T-helper 1 cell treated with Interleukin-12 subunit alpha and Interleukin-12 subunit beta and Interleukin-4 antibody, amounts not matched to agents 30 μg/mL and 1 μg/mL, for 36 hours (primary cell): ENCODE measurements around the gene EEF1G.
"Not testable (repeated sequence)": the region's sequence is repeated elsewhere in the genome, so short reads cannot be mapped to it uniquely, and the experiment has no call there.

Source experiments
- H3K27ac Mint-ChIP-seq: one replicate; pipeline ENCODE4 v1.8.0; 2021; ENCODE audit warnings: mild to moderate bottlenecking, mixed read lengths
- H3K27me3 Mint-ChIP-seq: one replicate; pipeline ENCODE4 v1.8.0; 2021; ENCODE audit warnings: low read depth, mixed read lengths
- H3K36me3 Mint-ChIP-seq: one replicate; pipeline ENCODE4 v1.8.0; 2021; ENCODE audit warnings: low read depth, mixed read lengths
- H3K4me1 Mint-ChIP-seq: one replicate; pipeline ENCODE4 v1.8.0; 2021; ENCODE audit warnings: low read depth, mixed read lengths
- H3K4me3 Mint-ChIP-seq: one replicate; pipeline ENCODE4 v1.8.0; 2021; ENCODE audit warnings: mild to moderate bottlenecking, moderate library complexity, mixed read lengths
- H3K9me3 Mint-ChIP-seq: one replicate; pipeline ENCODE4 v1.8.0; 2021; ENCODE audit warnings: mixed read lengths

EEF1G gene

DNA sequence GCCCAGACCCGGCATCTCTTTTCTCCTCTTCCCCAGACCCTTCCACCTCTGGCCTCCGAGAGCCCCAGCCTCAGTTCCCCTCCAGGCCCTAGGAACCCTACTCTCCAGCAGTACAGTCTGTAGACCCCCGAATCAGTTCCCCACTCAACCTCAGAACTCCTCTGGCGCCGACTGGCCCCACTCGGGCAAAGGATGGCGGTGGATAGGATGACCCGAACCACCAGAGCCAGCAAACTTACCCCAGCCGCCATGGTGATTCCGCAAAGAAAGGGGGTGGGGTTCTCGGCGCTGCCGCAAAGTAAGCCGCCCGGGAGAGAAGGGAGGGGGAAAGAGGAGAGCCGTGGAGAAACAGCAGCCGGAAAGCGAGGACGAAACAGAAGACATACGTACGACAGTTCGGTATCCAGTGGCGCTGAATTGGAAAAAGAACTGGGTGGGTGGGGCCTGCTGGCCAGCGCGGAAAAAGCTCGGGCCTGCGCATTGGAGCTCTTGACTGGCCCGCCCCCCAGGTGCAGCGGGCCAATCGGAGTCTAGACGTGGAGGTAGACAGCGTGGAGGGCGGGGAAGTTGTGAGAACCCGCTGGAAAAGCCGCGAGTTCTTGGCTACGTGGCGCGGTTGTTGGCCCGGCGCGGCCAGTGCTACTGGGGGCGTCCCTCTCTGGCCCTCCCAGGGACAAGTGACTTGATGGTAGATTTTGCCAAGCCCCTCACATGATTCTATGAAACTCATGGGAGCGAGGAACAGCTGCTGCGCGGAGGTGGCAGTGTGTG lies at the start of gene EEF1G:
EEF1G (minus strand) TSS at position 300 of the 771 bp plus-strand sequence; CDS start at position 251, 49 bp downstream.
- H3K36me3 Mint-ChIP-seq: peaks cover 48% of the 10 kb centered on the region
- H3K27ac Mint-ChIP-seq: peak within 1 kb of the TSS; percentile 92
- peak within 1 kb of the TSS; percentile 100 for H3K4me3 Mint-ChIP-seq
- H3K9me3 Mint-ChIP-seq: no peaks in the 10 kb centered on the region
- no peaks in the 10 kb centered on the region for H3K27me3 Mint-ChIP-seq
- H3K4me1 Mint-ChIP-seq: peaks cover 44% of the 10 kb centered on the region

GRCh38 chr11:62622476-62623089 lies 48.9 kb upstream of the EEF1G start:
- peak overlapping the region; percentile 81 for H3K4me3 Mint-ChIP-seq
- H3K9me3 Mint-ChIP-seq: no peaks in the 10 kb centered on the region
- H3K27ac Mint-ChIP-seq: peak overlapping the region; percentile 97
- peaks cover 22% of the 10 kb centered on the region for H3K4me1 Mint-ChIP-seq
- H3K27me3 Mint-ChIP-seq: no peaks in the 10 kb centered on the region
- peaks cover 38% of the 10 kb centered on the region for H3K36me3 Mint-ChIP-seq

DNA sequence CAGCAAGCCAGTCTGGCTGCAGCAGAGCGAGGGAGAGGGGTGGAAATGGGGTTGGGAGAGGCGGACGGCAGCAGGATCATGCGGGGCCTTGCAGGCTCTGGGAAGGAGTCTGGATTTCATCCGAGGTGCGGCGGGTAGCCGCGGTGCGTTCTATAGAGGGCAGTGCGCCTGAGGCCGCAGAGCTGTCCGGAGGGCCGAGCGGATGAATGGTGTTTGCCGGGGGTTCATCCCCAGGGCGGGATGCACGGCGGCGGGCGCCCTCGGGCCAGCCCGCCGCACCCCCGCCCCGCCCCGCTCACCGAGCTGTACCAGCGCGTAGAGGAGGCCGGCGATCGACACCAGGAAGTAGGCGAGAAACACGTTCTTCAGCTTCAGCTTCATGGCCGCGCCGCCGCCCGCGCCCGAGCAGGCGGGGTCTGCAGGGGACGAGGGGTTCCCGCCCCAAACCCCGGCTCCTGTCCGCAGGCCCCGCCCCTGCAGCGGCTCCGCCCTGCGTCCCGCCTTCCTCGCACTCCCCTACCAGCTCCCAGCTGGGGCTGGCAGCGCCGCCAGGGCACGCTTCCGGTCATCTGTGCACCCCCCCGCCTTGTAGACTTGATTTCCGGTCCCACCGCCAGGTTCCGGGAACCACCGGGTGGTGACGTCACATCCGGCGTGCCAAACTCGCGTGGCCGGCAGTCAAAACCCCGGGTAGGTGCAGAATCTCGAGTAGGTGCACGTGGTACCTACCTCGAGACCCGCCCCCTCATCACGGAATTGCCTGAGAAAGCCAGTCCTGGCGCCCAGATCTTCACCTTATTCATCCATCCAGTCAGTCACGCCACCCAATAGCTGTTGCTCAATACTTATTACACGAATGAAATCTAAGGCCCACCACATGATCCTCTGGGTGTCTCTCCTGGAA lies 48.1 kb upstream of the EEF1G start, which contains the start of gene B3GAT3:
B3GAT3 (minus strand) TSS at position 420 of the 904 bp plus-strand sequence; CDS start at position 381, 39 bp downstream.
- no peaks in the 10 kb centered on the region for H3K27me3 Mint-ChIP-seq
- no peaks in the 10 kb centered on the region for H3K9me3 Mint-ChIP-seq
- peaks cover 22% of the 10 kb centered on the region for H3K4me1 Mint-ChIP-seq
- H3K36me3 Mint-ChIP-seq: peaks cover 36% of the 10 kb centered on the region
- peak within 1 kb of the TSS; percentile 90 for H3K4me3 Mint-ChIP-seq
- peak within 1 kb of the TSS; percentile 99 for H3K27ac Mint-ChIP-seq

GRCh38 chr11:62621027-62621566 lies 47.4 kb upstream of the EEF1G start:
- H3K9me3 Mint-ChIP-seq: no peaks in the 10 kb centered on the region
- peaks cover 29% of the 10 kb centered on the region for H3K36me3 Mint-ChIP-seq
- peak overlapping the region; percentile 99 for H3K27ac Mint-ChIP-seq
- H3K4me3 Mint-ChIP-seq: peak overlapping the region; percentile 90
- H3K4me1 Mint-ChIP-seq: peaks cover 22% of the 10 kb centered on the region
- no peaks in the 10 kb centered on the region for H3K27me3 Mint-ChIP-seq

DNA sequence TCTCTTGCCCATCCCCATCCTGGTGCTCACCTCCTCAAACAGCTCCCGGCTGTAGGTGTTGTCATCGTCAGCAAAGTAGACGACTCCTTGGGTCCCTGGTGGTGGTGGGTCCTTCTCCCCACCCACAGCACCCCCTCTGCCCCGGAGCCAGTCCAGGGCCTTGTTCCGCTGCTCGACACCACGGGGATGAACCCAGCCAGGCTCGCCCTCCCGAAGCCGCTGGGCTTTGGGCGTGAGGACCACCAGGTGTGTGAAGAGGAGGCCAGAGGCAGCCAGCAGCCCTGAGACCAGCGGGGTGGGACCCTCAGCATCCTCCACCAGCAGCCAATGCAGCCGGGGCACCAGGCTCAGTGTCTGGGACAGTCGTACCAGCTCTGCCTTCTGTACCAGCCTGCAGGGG lies 43.3 kb upstream of the EEF1G start:
- H3K27ac Mint-ChIP-seq, H3K9me3 Mint-ChIP-seq, H3K27me3 Mint-ChIP-seq, H3K4me3 Mint-ChIP-seq: not testable (repeated sequence)
- Mint-ChIP-seq H3K4me1 (peaks cover 28% of the 10 kb centered on the region), H3K36me3 (peaks cover 24% of the 10 kb centered on the region)

GRCh38 chr11:62615521-62615920 lies 41.8 kb upstream of the EEF1G start:
- H3K27ac Mint-ChIP-seq: no peak overlapping the region
- H3K36me3 Mint-ChIP-seq: peaks cover 16% of the 10 kb centered on the region
- peaks cover 24% of the 10 kb centered on the region for H3K4me1 Mint-ChIP-seq
- H3K27me3 Mint-ChIP-seq: no peaks in the 10 kb centered on the region
- no peaks in the 10 kb centered on the region for H3K9me3 Mint-ChIP-seq
- H3K4me3 Mint-ChIP-seq: no peak overlapping the region

- peaks cover 27% of the 10 kb centered on the region for H3K4me1 Mint-ChIP-seq
- H3K27me3 Mint-ChIP-seq: no peaks in the 10 kb centered on the region
- peak overlapping the region; percentile 10 for H3K4me3 Mint-ChIP-seq
- peaks cover 21% of the 10 kb centered on the region for H3K36me3 Mint-ChIP-seq
- H3K27ac Mint-ChIP-seq: peak overlapping the region; percentile 77
- no peaks in the 10 kb centered on the region for H3K9me3 Mint-ChIP-seq
These were observed 40.6 kb upstream of the EEF1G start for GRCh38 chr11:62614275-62614674.

GRCh38 chr11:62613291-62613778 lies 39.6 kb upstream of the EEF1G start:
- Mint-ChIP-seq H3K4me1 (peaks cover 32% of the 10 kb centered on the region), H3K27ac (peak overlapping the region; percentile 75), H3K36me3 (peaks cover 20% of the 10 kb centered on the region), H3K27me3 (no peaks in the 10 kb centered on the region), H3K4me3 (peak overlapping the region; percentile 54), H3K9me3 (no peaks in the 10 kb centered on the region)

DNA sequence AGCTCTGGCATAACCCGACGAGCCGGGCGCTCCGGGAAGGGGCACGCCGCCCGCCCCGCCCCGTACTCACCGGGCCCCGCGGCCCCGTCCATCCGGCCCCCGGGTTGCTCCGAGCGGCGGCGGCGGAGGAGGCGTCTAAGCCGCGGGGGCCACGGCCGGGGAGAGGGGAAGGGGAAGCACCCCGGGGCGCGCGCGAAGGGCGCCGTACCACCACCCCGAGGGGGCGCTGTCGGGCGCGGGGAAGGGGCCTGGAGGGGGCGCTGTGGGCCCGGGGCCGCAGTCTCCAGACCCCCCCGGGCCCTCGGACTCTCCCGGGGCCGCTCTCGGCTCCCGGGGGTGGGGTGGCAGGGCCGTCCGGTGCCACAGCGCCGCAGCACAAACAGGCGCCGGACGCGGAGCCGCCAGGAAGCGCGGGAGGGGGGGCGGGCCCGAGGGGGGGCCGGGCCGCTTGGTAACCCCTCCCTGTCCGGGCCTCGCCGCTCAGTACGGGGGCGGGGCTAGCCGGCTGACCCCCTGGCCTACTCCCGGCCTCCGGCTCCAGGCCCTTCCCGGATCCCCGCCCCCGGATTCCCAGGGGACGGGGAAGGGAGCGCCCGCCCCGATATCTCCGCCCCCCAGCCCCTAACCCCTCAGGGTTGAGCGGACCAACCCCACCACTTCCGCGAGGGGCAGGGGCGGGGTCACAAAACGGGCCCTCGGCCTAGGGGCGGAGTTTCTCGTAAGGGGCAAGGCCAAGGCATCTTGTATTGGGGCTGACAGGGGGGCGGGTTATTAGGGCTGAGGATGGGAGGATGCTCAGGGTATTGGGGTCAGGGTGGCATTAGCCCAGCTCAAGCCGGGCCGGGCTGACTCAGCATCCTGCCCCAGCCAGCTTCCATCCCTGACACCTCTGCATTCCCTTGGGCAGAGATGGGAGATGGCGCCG lies 38.9 kb upstream of the EEF1G start, which contains the start of the genes EML3 and ROM1:
EML3 (minus strand) TSS at position 410 of the 925 bp plus-strand sequence; CDS start at position 92, 318 bp downstream.
ROM1 (plus strand) TSS at position 892 of the 925 bp plus-strand sequence; CDS start at position 917, 25 bp downstream.
- Mint-ChIP-seq H3K27me3 (no peaks in the 10 kb centered on the region), H3K4me1 (peaks cover 39% of the 10 kb centered on the region), H3K27ac (peak within 1 kb of the TSS; percentile 91), H3K36me3 (peaks cover 26% of the 10 kb centered on the region), H3K4me3 (peak within 1 kb of the TSS; percentile 93), H3K9me3 (no peaks in the 10 kb centered on the region)

GRCh38 chr11:62611705-62612365 lies 38.1 kb upstream of the EEF1G start:
- H3K4me1 Mint-ChIP-seq: peaks cover 41% of the 10 kb centered on the region
- H3K36me3 Mint-ChIP-seq: peaks cover 26% of the 10 kb centered on the region
- peak overlapping the region; percentile 91 for H3K27ac Mint-ChIP-seq
- no peaks in the 10 kb centered on the region for H3K27me3 Mint-ChIP-seq
- H3K9me3 Mint-ChIP-seq: no peaks in the 10 kb centered on the region
- H3K4me3 Mint-ChIP-seq: peak overlapping the region; percentile 93

- Mint-ChIP-seq H3K27ac (peak overlapping the region; percentile 91), H3K36me3 (peaks cover 30% of the 10 kb centered on the region), H3K4me3 (peak overlapping the region; percentile 93), H3K9me3 (no peaks in the 10 kb centered on the region), H3K27me3 (no peaks in the 10 kb centered on the region), H3K4me1 (peaks cover 43% of the 10 kb centered on the region)
These were observed 37.4 kb upstream of the EEF1G start for GRCh38 chr11:62610814-62611704.

DNA sequence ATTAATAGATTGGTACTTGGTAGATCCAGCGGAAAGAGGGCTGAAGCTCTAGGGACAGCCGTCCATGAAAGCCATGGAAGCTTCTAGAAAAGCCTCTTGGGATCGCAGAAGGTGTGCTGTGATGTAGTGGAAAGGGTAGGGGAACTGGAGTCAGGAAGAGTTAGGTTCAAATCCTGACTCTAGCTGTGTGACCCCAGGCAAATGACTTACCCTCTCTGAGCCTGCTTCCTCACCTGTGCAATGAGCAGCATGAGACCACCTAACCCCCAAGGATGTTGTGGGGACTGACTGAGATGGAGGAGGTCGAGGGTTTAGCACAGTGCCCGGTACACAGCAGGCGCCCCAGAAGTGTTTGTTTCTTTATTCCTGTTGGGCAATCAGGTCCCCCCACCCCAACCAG lies 36.7 kb upstream of the EEF1G start:
- Mint-ChIP-seq H3K4me1 (peaks cover 43% of the 10 kb centered on the region), H3K27me3 (no peaks in the 10 kb centered on the region), H3K36me3 (peaks cover 31% of the 10 kb centered on the region), H3K9me3 (no peaks in the 10 kb centered on the region), H3K4me3 (peak overlapping the region; percentile 78), H3K27ac (peak overlapping the region; percentile 75)
